HCT116 (cell line): Measurements from ENCODE around the gene GRM4.

Source experiments
- CTCF ChIP-seq, 3 experiments: fragments of 200-600 bp in 1 of 3; sonication (generic) in 1 of 3; IDR thresholded peaks in 2 of 3; conservative IDR thresholded peaks in 1 of 3; 2 replicates each; pipeline ENCODE4 v1.5.1; 2012 to 2017; ENCODE audit warnings: low read depth in 2 of 3, low read length in 2 of 3, antibody characterized with exemption in 1 of 3, borderline replicate concordance in 1 of 3, control low read depth in 1 of 3, mild to moderate bottlenecking in 1 of 3, mixed read lengths in 1 of 3, mixed run types in 1 of 3, moderate library complexity in 1 of 3; ENCODE audit not compliant: insufficient read depth in 1 of 3
- EZH2 ChIP-seq: fragments of 200-600 bp; sonication (generic); IDR thresholded peaks from 2 replicates; pipeline ENCODE4 v1.6.1; 2017; ENCODE audit warnings: antibody characterized with exemption, mixed run types

- TF ChIP-seq CTCF (IDR thresholded peaks at IDR 0.05 in 2 of 3, conservative IDR thresholded peaks at IDR 0.05 in 1 of 3; ENCODE audit: borderline replicate concordance in 1 of 3, insufficient read depth in 1 of 3, low read depth in 2 of 3, low read length in 2 of 3) = no peak
- TF ChIP-seq EZH2 = no peak
Measured at GRCh38 chr6:34031625-34032383, 114.1 kb downstream of the GRM4 start.
